Measurements from ENCODE around the gene KRTAP13-3.

KRTAP13-3 gene, protein sequence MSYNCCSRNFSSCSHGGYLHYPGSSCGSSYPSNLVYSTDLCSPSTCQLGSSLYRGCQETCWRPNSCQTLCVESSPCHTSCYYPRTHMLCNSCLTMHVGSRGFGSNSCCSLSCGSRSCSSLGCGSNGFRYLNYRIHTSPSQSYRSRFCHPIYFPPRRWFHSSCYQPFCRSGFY

GRCh38 chr21:30425826-30426225 lies at the start of gene KRTAP13-3:
Gene KRTAP13-3 (minus strand): TSS chr21:30425926. CDS start chr21:30425912, 14 bp downstream.
- no peak for DNase-seq (ENCODE audit: low read depth in 1 of 2, low spot score in 1 of 2)
- TF ChIP-seq JUND (IDR thresholded peaks at IDR 0.05; ENCODE audit: low read depth): no peak
- in situ Hi-C loops (cut with HindIII; ENCODE audit: low pct_unique_long_range_greater_than_20kb, low sequenced_read_pairs): no loop called here

DNA sequence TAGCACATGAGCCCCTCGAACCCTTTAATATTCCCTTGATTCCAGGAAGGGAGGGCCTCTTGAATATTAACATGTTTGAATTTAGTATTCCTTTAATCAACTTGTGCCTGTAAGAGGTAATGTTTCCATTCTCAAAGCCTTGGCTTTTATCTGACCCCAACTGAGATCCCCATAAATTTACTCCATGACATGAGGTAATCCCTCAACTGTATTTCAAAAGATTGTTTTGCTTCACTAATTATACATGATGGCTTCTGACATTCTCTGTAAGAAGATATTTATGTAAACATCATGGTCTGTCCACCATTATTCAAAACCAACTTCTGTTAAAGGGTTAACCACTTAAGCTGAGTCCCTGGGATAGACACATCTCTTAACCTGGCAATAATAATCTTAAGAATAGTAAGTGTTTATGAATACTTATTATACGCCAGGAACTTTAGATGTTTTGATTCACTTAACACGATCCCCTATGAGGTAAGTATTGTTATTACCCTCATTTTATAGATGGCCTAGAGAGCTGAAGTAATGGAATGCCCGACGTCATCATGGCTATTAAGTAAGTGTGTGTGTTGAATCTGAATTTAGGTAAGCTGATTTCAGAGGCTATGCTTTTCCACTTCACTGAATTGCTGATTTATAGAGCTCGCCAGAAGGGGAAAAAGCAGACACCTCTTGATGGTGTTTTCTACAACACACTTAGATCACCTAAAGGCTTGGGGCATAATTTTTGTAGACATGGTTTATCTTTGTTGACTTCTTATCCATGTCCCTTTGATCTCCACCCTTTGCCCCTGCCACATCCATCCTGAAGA lies 43.4 kb upstream of the KRTAP13-3 start:
- TF ChIP-seq JUND (IDR thresholded peaks at IDR 0.05; ENCODE audit: low read depth): no peak
- in situ Hi-C loops (cut with HindIII; ENCODE audit: low pct_unique_long_range_greater_than_20kb, low sequenced_read_pairs): no loop called here
- no peak for DNase-seq (ENCODE audit: low read depth in 1 of 2, low spot score in 1 of 2)

GRCh38 chr21:30463713-30464112 lies 38.0 kb upstream of the KRTAP13-3 start:
- no peak for TF ChIP-seq JUND (IDR thresholded peaks at IDR 0.05; ENCODE audit: low read depth)
- in situ Hi-C loops (cut with HindIII; ENCODE audit: low pct_unique_long_range_greater_than_20kb, low sequenced_read_pairs): no loop called here
- DNase-seq (ENCODE audit: low read depth in 1 of 2, low spot score in 1 of 2): peak in 1 of 2 experiments; percentile 62

DNA sequence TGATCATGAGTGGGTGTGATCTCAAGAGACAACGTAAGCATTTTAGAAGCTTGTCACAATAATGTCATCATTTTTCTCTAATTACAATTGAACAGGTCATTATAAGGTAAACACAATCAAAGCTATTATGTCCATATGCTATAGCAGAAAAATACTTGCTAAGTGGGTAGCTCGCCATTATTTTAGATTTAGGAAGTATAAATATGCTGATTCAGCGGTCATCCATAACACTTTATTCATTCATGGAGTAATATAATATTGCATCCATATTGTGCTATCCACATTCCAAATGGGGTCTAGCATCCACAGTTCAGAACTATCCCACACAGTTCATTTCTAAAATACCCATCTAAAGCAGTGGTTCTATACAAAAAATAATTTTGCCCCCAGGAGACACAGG lies 22.8 kb upstream of the KRTAP13-3 start:
- no peak for TF ChIP-seq JUND (IDR thresholded peaks at IDR 0.05; ENCODE audit: low read depth)
- in situ Hi-C loops (cut with HindIII; ENCODE audit: low pct_unique_long_range_greater_than_20kb, low sequenced_read_pairs): no loop called here
- no peak for DNase-seq (ENCODE audit: low read depth in 1 of 2, low spot score in 1 of 2)

GRCh38 chr21:30447056-30447455 lies 21.3 kb upstream of the KRTAP13-3 start:
- no peak for TF ChIP-seq JUND (IDR thresholded peaks at IDR 0.05; ENCODE audit: low read depth)
- in situ Hi-C loops (cut with HindIII; ENCODE audit: low pct_unique_long_range_greater_than_20kb, low sequenced_read_pairs): no loop called here

DNA sequence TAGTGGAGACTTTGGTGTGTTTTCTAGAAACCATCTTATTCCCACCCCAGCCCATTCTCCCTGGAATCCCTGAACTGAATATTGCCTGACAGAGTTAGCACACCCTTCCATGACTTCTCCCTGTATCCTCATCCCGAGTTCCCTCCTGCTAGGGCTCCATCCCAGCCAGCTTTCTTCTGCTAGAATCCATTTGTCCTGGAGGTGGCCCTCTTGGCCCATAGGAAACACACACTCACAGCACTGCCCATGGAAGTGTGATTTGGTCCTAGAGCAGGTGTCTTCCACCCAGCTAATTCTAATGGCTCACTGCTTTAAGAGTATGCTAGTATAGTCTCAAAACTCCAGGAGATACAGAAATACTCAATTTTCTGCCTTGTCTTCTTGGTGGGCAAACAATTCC lies 18.5 kb upstream of the KRTAP13-3 start:
- DNase-seq (ENCODE audit: low read depth in 1 of 2, low spot score in 1 of 2): peak in 1 of 2 experiments; percentile 56
- in situ Hi-C loops (cut with HindIII; ENCODE audit: low pct_unique_long_range_greater_than_20kb, low sequenced_read_pairs): no loop called here
- TF ChIP-seq JUND (IDR thresholded peaks at IDR 0.05; ENCODE audit: low read depth): no peak

More at GRCh38 chr21:30447056-30447455, 21.3 kb upstream of the KRTAP13-3 start:
- no peak for DNase-seq (ENCODE audit: low read depth in 1 of 2, low spot score in 1 of 2)

GRCh38 chr21:30443226-30443625 lies 17.5 kb upstream of the KRTAP13-3 start:
- peak in 1 of 2 experiments; percentile 53 for DNase-seq (ENCODE audit: low read depth in 1 of 2, low spot score in 1 of 2)
- in situ Hi-C loops (cut with HindIII; ENCODE audit: low pct_unique_long_range_greater_than_20kb, low sequenced_read_pairs): no loop called here

DNA sequence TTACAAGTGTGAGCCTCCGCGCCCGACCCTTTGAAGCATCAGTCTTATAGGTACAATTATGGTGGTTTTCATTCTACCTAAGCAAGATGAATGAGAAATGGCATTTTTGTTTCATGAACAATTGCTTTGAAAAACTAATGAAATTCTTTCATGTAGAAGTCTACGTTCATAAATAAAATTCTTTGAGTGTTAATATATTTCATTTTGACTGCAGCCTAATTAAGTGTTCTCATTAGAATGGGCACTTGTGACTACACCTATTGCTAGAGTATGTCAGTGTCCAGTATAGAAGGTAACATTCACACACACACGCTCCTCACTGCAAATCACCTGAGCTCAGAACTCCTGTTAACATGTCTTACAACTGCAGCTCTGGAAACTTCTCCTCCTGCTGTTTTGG lies 14.2 kb upstream of the KRTAP13-3 start, which contains the start of gene KRTAP15-1:
Gene KRTAP15-1 (plus strand): TSS at position 301 of the 400 bp plus-strand sequence. CDS start 53 bp downstream, at position 354.
- TF ChIP-seq JUND (IDR thresholded peaks at IDR 0.05; ENCODE audit: low read depth): no peak
- in situ Hi-C loops (cut with HindIII; ENCODE audit: low pct_unique_long_range_greater_than_20kb, low sequenced_read_pairs): no loop called here
- no peak for DNase-seq (ENCODE audit: low read depth in 1 of 2, low spot score in 1 of 2)

More at GRCh38 chr21:30443226-30443625, 17.5 kb upstream of the KRTAP13-3 start:
- TF ChIP-seq JUND (IDR thresholded peaks at IDR 0.05; ENCODE audit: low read depth): no peak

- in situ Hi-C loops (cut with HindIII; ENCODE audit: low pct_unique_long_range_greater_than_20kb, low sequenced_read_pairs): no loop called here
- DNase-seq (ENCODE audit: low read depth in 1 of 2, low spot score in 1 of 2): no peak
- no peak for TF ChIP-seq JUND (IDR thresholded peaks at IDR 0.05; ENCODE audit: low read depth)
These were observed 11.4 kb upstream of the KRTAP13-3 start for GRCh38 chr21:30437010-30437565.

GRCh38 chr21:30434033-30434631 lies 8.4 kb upstream of the KRTAP13-3 start:
- TF ChIP-seq JUND (IDR thresholded peaks at IDR 0.05; ENCODE audit: low read depth): no peak
- in situ Hi-C loops (cut with HindIII; ENCODE audit: low pct_unique_long_range_greater_than_20kb, low sequenced_read_pairs): no loop called here
- DNase-seq (ENCODE audit: low read depth in 1 of 2, low spot score in 1 of 2): peak in 1 of 2 experiments; percentile 70

DNA sequence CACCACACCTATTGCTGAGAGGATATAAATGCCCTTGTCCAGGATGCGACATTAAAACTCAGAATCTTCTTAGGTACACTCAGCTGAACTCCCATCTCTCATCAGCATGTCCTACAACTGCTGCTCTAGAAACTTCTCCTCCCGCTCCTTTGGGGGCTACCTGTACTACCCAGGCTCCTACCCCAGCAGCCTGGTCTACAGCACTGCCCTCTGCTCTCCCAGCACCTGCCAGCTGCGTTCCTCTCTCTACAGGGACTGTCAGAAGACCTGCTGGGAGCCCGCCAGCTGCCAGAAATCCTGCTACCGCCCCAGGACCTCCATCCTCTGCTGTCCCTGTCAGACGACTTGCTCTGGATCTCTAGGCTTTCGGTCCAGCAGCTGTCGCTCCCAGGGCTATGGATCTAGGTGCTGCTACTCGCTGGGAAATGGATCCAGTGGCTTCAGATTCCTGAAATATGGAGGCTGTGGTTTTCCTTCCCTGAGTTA lies 4.5 kb upstream of the KRTAP13-3 start, which contains the start of gene KRTAP13-4:
Gene KRTAP13-4 (plus strand): TSS at position 51 of the 486 bp plus-strand sequence. CDS start 56 bp downstream, at position 107.
- DNase-seq (ENCODE audit: low read depth in 1 of 2, low spot score in 1 of 2): no peak
- no peak for TF ChIP-seq JUND (IDR thresholded peaks at IDR 0.05; ENCODE audit: low read depth)
- in situ Hi-C loops (cut with HindIII; ENCODE audit: low pct_unique_long_range_greater_than_20kb, low sequenced_read_pairs): no loop called here

GRCh38 chr21:30426731-30427130 lies 1.0 kb upstream of the KRTAP13-3 start:
- no peak for TF ChIP-seq JUND (IDR thresholded peaks at IDR 0.05; ENCODE audit: low read depth)
- DNase-seq (ENCODE audit: low read depth in 1 of 2, low spot score in 1 of 2): no peak
- in situ Hi-C loops (cut with HindIII; ENCODE audit: low pct_unique_long_range_greater_than_20kb, low sequenced_read_pairs): no loop called here

All from T47D (cell line).